ENCODE measurements around the gene STRA6. TPM values are rescaled to one million over a fixed set of nuclear protein-coding genes. Genes with fewer than 3 reads are reported as not detected.

Gene STRA6
- polyA plus RNA-seq, 1 experiment: 10.9 TPM

DNA sequence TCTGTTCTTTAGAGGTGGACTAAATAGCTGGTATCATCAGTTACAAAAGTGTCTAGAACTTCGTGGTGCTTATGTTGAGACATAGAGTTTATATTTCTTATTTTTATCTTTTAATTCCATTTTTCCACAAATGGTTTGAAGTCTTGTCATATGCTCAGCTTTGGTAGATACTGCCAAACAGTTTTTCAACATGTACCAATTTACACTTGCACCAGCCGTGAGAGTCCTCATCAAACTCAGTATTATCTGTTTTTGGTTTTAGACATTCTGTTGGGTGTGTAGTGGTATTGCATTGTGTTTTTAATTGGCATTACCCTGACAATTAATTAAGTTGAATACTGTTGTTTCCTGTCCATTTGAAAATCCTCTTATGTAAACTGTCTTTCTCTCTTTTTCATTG lies 55.5 kb downstream of the STRA6 start:
- no peak for DNase-seq (ENCODE audit: low read depth)
- Histone ChIP-seq H3K27me3 (ENCODE audit: control insufficient read depth, insufficient read depth, low read length) (peaks cover 2% of the 10 kb centered on the region; the same call in 1 of the 2 replicates), H3K4me3 (ENCODE audit: low read depth, low read length) (no peak overlapping the region), H3K36me3 (ENCODE audit: control insufficient read depth, insufficient read depth, low read length) (no peaks in the 10 kb centered on the region)
- ChIA-PET POLR2A (no interaction called here), CTCF (interaction anchor here (0.7 to 2.4 kb wide), 3 partner anchors 13 to 95 kb away, joined by 3 to 5 read pairs (median 3); no protein-coding TSS in a partner anchor)
- TF ChIP-seq CTCF (IDR thresholded peaks at IDR 0.05; ENCODE audit: insufficient read depth, low read depth, low read length): no peak

GRCh38 chr15:74146277-74146800 lies 56.2 kb downstream of the STRA6 start:
- peaks cover 2% of the 10 kb centered on the region; the same call in 1 of the 2 replicates for H3K27me3 ChIP-seq (ENCODE audit: control insufficient read depth, insufficient read depth, low read length)
- H3K4me3 ChIP-seq (ENCODE audit: low read depth, low read length): no peak overlapping the region
- no peak for TF ChIP-seq CTCF (IDR thresholded peaks at IDR 0.05; ENCODE audit: insufficient read depth, low read depth, low read length)
- ChIA-PET CTCF (interaction anchor here (0.6 to 2.4 kb wide), 4 partner anchors 13 to 175 kb away, joined by 3 to 5 read pairs (median 4); no protein-coding TSS in a partner anchor), POLR2A (no interaction called here)
- DNase-seq (ENCODE audit: low read depth): no peak
- no peaks in the 10 kb centered on the region for H3K36me3 ChIP-seq (ENCODE audit: control insufficient read depth, insufficient read depth, low read length)

GRCh38 chr15:74144153-74144775 lies 58.3 kb downstream of the STRA6 start:
- TF ChIP-seq CTCF (IDR thresholded peaks at IDR 0.05; ENCODE audit: insufficient read depth, low read depth, low read length): no peak
- ChIA-PET POLR2A (no interaction called here), CTCF (interaction anchor here (1.1 kb wide), 1 partner anchor 9 kb away, joined by 3 read pairs; no protein-coding TSS in a partner anchor)
- H3K4me3 ChIP-seq (ENCODE audit: low read depth, low read length): no peak overlapping the region
- peaks cover 4% of the 10 kb centered on the region for H3K27me3 ChIP-seq (ENCODE audit: control insufficient read depth, insufficient read depth, low read length)
- no peak for DNase-seq (ENCODE audit: low read depth)
- H3K36me3 ChIP-seq (ENCODE audit: control insufficient read depth, insufficient read depth, low read length): no peaks in the 10 kb centered on the region

DNA sequence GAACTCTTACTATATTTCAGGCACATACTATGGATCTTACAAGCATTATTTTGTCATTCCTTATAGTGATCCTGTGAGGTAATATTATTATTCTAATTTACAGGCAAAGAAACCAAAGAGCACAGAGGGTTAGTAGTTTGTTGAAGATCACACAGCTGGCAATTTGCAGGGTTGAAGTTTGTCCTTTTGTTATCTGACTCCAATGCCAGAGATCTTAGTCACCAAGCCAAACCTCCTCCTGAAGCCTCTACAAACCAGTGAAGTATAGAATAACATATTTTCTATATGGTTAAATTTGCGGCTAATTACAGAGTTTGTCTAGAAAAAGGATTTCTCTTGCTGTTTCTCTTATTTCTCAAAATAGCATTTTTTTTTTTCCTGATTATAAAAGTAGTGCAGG lies 61.0 kb downstream of the STRA6 start:
- ChIA-PET CTCF (no interaction called here), POLR2A (no interaction called here)
- TF ChIP-seq CTCF (IDR thresholded peaks at IDR 0.05; ENCODE audit: insufficient read depth, low read depth, low read length): no peak
- peaks cover 4% of the 10 kb centered on the region for H3K27me3 ChIP-seq (ENCODE audit: control insufficient read depth, insufficient read depth, low read length)
- no peaks in the 10 kb centered on the region for H3K36me3 ChIP-seq (ENCODE audit: control insufficient read depth, insufficient read depth, low read length)
- H3K4me3 ChIP-seq (ENCODE audit: low read depth, low read length): no peak overlapping the region
- no peak for DNase-seq (ENCODE audit: low read depth)

DNA sequence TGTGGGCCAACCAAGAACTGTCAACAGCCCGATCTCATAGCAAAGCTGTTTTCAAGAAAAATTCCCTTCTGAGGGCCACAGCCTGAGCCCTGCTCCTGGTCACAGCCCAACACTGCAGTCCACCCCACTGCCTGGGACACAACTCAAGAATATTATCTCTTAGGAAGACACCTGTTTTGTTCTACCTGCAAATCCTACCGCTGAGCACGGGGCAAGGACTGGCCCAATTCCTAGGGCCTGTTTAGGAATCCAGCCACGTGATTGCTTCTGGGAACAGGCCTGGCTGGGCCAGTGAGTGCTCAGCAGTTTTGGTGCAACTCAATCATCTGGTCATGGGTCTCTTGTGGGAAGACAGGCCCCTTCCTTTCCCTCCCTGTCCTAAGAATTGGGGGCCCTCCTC lies 63.9 kb downstream of the STRA6 start:
- H3K27me3 ChIP-seq (ENCODE audit: control insufficient read depth, insufficient read depth, low read length): peaks cover 8% of the 10 kb centered on the region
- DNase-seq (ENCODE audit: low read depth): no peak
- no peak for TF ChIP-seq CTCF (IDR thresholded peaks at IDR 0.05; ENCODE audit: insufficient read depth, low read depth, low read length)
- H3K4me3 ChIP-seq (ENCODE audit: low read depth, low read length): no peak overlapping the region
- CTCF ChIA-PET: interaction anchor here (0.7 to 1.4 kb wide), 6 partner anchors 10 to 182 kb away, joined by 3 to 4 read pairs (median 3); no protein-coding TSS in a partner anchor
- POLR2A ChIA-PET: no interaction called here
- no peaks in the 10 kb centered on the region for H3K36me3 ChIP-seq (ENCODE audit: control insufficient read depth, insufficient read depth, low read length)

Data from BJ (cell line).